M059J (cell line): ENCODE measurements around the gene CLCA1. TPM values are rescaled to one million over a fixed set of nuclear protein-coding genes. Genes with fewer than 3 reads are reported as not detected.

ENCODE experiments used
- DNase-seq: peaks from one replicate; pipeline ENCODE4 v3.0.0-alpha.2; 2012; ENCODE audit warnings: low read depth
- total RNA-seq: library from RNA; depleted of rRNA; stranded (reverse); fragments of >200 nt; shearing (Covaris generic); gene quantifications from 2 replicates; pipeline ENCODE4 v1.2.3, GENCODE V29; 2014; rRNA removed

Gene CLCA1
- not detected in 2 replicates for total RNA-seq

- no peak for DNase-seq
Observed at GRCh38 chr1:86468501-86468977, at the start of gene CLCA1. TSS of gene CLCA1 (plus strand) at chr1:86468927. CDS start at chr1:86468972, 45 bp downstream.

GRCh38 chr1:86419277-86419903 lies 49.3 kb upstream of the CLCA1 start:
- DNase-seq = peak; percentile 55

GRCh38 chr1:86421601-86422280 lies 47.0 kb upstream of the CLCA1 start:
- no peak for DNase-seq

- DNase-seq = no peak
Observed at GRCh38 chr1:86423473-86423872, 45.3 kb upstream of the CLCA1 start.

GRCh38 chr1:86423873-86424272 lies 44.9 kb upstream of the CLCA1 start, which contains the start of gene CLCA2:
TSS of gene CLCA2 (plus strand) at chr1:86424171. CDS start at chr1:86424248, 77 bp downstream.
- no peak for DNase-seq

GRCh38 chr1:86429122-86429725 lies 39.5 kb upstream of the CLCA1 start:
- peak; percentile 54 for DNase-seq

GRCh38 chr1:86429835-86430234 lies 38.9 kb upstream of the CLCA1 start:
- peak; percentile 95 for DNase-seq

- no peak for DNase-seq
Observed at GRCh38 chr1:86430376-86430775, 38.4 kb upstream of the CLCA1 start.

- no peak for DNase-seq
Observed at GRCh38 chr1:86434059-86434458, 34.7 kb upstream of the CLCA1 start.

GRCh38 chr1:86435327-86435726 lies 33.4 kb upstream of the CLCA1 start:
- DNase-seq = no peak

- peak; percentile 4 for DNase-seq
Observed at GRCh38 chr1:86436041-86436440, 32.7 kb upstream of the CLCA1 start.

- DNase-seq = no peak
Observed at GRCh38 chr1:86441581-86441980, 27.1 kb upstream of the CLCA1 start.

GRCh38 chr1:86441997-86442396 lies 26.7 kb upstream of the CLCA1 start:
- no peak for DNase-seq

GRCh38 chr1:86445919-86446318 lies 22.8 kb upstream of the CLCA1 start:
- no peak for DNase-seq

GRCh38 chr1:86447198-86447790 lies 21.4 kb upstream of the CLCA1 start:
- DNase-seq = no peak

- DNase-seq = no peak
Observed at GRCh38 chr1:86448670-86449069, 20.1 kb upstream of the CLCA1 start.

- DNase-seq = no peak
Observed at GRCh38 chr1:86449103-86449502, 19.6 kb upstream of the CLCA1 start.

- no peak for DNase-seq
Observed at GRCh38 chr1:86450847-86451246, 17.9 kb upstream of the CLCA1 start.

GRCh38 chr1:86453664-86454063 lies 15.1 kb upstream of the CLCA1 start:
- no peak for DNase-seq

GRCh38 chr1:86455073-86455472 lies 13.7 kb upstream of the CLCA1 start:
- DNase-seq = no peak

- no peak for DNase-seq
Observed at GRCh38 chr1:86460998-86461397, 7.7 kb upstream of the CLCA1 start.

- no peak for DNase-seq
Observed at GRCh38 chr1:86461482-86461881, 7.2 kb upstream of the CLCA1 start.
